Inflammatory macrophage treated with lipopolysaccharide for 1 hour (primary cell): ENCODE data around the gene YAE1.

ENCODE experiments used
- DNase-seq, 2 donors: peaks; one replicate each; pipeline ENCODE4 v3.0.0-alpha.2; 2020 to 2022

YAE1 gene

DNA sequence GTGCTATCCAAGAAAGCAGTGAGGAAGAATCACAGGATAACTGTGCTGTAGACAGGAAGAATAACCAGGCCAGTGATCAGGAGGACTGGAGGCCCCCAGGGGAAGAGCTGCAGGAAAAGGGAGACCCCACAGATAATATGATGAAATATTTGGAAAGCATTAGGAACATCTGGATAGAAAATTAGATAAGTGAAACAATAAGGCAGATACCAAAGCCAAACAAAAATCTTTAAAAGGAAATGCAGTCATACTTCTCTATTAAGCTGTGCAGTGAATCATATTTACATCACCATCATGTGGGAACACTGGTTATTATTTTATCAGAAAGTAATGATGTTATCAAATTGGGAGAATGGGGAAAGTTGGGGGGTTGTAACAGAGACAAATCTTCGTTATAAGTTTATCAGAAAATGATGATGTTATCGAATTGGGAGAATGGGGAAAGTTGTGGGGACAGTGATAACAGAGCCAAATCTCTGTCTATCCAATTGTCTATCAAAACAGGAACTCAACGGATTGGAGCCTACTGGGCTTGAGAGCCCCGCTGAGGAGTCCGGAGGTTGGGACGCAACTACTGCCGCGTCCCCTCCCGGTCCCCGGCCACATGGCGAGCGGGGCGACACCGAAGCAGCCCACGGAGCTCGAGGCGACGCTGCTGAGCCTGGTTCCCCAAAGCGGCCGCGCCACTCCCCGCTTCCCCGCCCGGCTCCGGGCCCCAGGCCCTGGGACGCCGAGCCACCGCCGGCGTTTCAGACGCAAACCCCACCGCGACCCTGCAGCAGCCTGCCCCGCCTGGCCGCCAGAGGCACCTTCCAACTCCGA is 43.1 kb downstream of the YAE1 start:
- peak; percentile 69 to 83 for DNase-seq

DNA sequence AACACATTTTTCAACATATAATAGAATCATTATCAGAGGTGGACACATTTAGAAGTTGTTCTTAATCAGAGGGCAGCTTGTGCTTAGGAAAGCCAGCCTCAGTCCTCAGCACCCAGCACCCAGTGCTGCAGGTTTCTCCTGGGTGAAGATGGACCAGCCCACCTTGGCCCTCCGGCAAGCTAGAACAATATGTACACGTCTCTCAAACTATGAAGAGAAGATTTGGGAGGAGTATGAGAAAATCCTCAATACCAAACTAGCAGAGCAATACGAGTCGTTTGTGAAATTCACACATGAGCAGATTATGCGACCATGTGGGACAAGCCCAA is 43.7 kb downstream of the YAE1 start:
- DNase-seq = no peak

DNA sequence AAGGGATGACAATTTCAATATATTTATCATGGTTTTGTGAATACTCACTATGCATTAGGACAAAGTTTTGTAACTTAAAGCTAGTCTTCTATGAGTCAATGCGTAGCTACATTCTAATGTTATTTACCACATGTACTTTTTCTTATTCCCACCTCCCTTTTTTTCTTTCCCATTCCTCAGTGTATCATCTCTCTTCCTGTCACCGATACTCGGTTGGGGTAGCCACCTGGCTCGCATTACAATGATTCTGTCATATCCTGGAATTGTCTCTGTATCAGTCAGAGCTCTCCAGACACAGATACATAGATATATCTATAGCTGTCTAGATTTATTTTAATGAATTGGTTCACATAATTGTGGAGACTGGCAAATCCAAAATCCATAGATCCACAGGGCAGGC is 47.4 kb downstream of the YAE1 start:
- no peak for DNase-seq

DNA sequence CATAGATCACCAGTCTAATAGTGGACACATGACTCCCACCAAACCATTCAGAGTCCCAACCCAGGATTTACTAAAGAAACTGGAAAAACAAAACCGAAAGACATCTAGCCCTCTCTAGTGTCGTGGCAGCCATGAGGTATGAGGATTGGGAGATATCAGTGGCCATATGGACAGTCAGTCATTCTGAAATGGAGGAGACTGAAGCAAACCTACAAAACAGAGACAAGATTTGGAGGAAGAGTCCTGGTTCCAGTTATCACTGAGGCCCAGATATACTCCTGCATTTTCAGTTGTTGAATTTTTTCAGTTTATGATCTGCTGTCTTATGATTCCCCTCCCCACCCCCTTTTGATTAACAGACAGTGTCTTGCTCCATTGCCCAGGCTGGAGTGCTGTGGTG is 48.1 kb downstream of the YAE1 start:
- DNase-seq = no peak

DNA sequence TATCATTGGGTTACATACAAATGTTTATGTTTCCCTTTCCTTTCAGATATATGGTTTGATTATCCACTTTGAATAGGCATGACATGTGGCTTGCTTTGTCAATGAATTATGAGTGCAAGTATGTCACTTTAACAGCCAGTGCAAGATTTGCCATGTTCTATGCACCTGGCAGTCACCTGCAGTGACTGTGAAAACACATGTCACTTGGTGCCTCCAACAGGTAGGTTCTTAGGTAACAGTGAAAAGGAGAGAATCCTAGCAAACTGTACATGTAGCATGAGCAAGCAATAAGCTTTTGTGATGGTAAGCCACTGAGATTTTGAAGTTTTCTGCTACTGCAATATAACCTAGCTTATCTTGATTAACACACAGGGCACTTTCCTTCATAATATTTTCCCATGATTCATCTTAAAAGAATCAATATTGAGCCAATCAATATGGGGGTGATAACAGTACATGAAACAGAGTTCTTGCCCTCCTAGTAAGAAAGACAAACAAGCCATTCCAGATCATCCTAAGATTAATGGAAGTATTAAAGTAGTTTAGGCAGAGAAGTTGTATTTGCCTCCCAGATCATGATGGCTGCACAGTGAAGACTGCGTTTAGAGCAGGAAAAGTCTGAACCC is 49.3 kb downstream of the YAE1 start:
- no peak for DNase-seq

DNA sequence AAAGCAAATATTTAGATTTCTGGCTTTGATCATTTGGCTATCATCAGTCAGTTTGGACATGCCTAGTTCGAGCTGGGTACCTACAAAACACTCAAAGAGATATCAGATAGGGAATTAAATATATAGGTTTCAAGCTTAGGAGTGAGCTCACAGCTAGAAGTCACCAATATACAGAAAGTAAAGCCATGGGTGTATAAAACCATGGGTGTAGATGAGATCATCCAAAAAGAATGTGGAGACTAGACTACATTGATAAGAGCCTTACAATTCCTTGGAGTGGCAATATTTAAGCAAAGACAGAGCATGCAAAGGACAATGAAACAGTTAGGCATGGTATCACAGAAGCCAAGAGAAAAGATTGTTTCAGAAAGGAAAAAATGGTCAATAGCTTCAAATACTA is 49.9 kb downstream of the YAE1 start:
- no peak for DNase-seq

DNA sequence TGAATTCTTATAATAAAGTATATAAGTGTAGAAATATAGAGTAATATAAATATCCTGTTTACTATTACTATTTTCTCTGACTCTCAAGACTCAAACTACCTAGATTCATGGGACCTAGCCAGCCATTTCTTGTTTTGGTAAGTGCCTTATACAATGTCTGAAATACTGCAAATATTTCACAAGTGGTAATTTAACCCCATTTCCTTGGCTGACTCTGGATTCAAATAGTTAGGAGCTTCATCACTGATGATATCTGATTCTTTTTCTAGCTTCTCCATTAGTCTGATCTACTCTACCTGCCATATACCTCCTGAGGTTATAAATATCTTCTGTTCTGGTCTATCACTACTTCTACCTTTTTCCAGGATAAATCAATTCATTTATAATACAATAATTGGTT is 50.8 kb downstream of the YAE1 start:
- no peak for DNase-seq

DNA sequence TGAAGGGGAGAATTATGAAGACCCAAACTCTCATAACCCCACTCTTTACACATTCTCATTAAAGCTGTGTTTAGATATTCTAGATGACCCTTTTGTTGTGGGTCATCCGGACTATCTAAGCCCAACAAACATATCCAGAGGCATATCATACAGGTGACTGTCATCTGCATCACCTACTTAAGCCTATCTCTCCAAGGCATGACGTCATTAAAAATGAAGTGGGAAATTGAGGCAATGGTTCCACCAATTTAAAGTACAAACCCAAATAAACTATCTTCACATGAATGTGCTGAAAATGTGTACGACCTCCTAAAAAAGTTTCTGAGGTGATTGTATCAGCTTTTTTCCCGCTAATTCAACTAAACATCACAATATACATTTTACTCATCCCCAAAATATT is 52.7 kb downstream of the YAE1 start:
- no peak for DNase-seq

DNA sequence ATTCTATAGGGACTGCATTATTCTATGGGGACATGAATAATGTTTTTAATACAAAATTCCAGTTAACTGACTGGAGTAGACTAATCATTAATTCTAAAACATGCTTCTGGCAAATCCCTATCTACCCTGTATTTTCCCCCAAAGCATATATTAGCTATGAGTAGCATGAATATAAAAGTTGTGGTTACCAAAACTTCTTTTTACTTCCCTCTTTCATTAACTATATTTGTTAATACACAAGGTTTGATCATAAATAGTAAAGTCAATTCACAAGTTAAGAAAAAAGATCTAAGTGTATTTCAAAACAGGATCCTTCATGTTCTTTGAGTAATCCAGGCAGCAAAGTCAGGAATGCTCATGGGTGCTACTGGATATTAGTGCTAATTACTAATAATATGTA is 54.3 kb downstream of the YAE1 start:
- DNase-seq = peak in 1 of 2 donors; percentile 20

DNA sequence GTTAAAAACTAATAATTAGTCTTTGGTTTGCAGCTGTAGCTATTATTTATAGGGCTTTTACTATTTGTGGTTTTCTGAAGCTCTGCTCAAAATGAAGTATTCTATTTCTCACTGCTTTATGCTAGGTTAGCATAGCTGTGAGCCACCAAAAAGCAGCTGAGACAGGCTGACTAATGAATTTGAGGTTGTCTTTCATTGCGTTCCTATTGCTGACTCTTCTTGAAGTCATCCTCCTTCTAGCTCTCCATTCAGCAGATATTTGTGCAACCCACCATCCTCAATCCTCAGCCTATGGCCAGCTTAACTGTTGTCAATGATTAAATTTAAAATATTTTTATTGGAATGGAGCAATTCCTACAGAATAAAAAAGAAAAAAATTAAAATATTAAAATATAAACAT is 55.1 kb downstream of the YAE1 start:
- peak; percentile 38 to 69 for DNase-seq

DNA sequence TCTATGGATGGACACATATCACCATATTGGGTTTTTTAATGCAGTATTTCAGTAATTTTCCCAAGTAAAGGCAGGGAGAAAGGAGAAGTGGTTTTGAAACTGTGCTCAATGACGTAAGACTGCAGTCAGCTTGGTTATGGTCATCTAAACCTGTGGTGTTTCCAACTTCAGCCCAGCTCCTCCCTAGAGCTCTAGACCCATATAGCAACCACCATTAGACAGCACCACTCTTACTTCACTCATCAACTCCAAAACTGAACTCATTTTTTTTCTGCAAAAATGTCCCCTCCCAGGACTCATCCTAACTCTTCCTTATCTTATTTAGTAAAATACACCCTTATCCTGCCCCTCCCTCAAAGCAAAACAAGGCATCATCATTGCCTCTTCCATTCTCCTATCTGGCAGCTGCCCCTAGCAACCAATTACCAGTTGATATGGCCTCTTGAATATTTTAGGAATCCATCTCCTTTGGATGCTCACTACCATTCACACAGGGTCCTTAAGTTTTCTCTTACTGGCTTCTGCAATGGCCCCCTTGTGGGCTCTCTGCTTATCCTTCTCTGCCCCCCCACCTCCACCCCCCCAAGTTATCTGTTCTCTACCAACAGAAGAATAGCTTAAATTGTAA is 55.7 kb downstream of the YAE1 start:
- DNase-seq = peak; percentile 90 to 95
